ENCODE data around the gene BCDIN3D.

GRCh38 chr12:49824416-49824815 lies 18.5 kb downstream of the BCDIN3D start:
- no peak for TF ChIP-seq TEAD4 (IDR thresholded peaks at IDR 0.05; ENCODE audit: low read length)
- no peak for TF ChIP-seq TEAD4 (CRISPR knock-in tag; IDR thresholded peaks at IDR 0.05; ENCODE audit: borderline replicate concordance)
- TF ChIP-seq, protein P1, sequence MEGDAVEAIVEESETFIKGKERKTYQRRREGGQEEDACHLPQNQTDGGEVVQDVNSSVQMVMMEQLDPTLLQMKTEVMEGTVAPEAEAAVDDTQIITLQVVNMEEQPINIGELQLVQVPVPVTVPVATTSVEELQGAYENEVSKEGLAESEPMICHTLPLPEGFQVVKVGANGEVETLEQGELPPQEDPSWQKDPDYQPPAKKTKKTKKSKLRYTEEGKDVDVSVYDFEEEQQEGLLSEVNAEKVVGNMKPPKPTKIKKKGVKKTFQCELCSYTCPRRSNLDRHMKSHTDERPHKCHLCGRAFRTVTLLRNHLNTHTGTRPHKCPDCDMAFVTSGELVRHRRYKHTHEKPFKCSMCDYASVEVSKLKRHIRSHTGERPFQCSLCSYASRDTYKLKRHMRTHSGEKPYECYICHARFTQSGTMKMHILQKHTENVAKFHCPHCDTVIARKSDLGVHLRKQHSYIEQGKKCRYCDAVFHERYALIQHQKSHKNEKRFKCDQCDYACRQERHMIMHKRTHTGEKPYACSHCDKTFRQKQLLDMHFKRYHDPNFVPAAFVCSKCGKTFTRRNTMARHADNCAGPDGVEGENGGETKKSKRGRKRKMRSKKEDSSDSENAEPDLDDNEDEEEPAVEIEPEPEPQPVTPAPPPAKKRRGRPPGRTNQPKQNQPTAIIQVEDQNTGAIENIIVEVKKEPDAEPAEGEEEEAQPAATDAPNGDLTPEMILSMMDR (IDR thresholded peaks at IDR 0.05 in 2 of 3, conservative IDR thresholded peaks at IDR 0.05 in 1 of 3; ENCODE audit: insufficient read depth in 2 of 3, low read depth in 1 of 3, low read length in 3 of 3) = no peak
